HG02938 (cell line): Measurements from ENCODE around the gene KCNH2.

Experiments used
- ATAC-seq: cut with Tn5 transposase; IDR thresholded peaks from one replicate; pipeline ENCODE4 v1.9.1; 2021; ENCODE audit warnings: mild to moderate bottlenecking, moderate library complexity; ENCODE audit not compliant: unreplicated experiment

Gene KCNH2

DNA sequence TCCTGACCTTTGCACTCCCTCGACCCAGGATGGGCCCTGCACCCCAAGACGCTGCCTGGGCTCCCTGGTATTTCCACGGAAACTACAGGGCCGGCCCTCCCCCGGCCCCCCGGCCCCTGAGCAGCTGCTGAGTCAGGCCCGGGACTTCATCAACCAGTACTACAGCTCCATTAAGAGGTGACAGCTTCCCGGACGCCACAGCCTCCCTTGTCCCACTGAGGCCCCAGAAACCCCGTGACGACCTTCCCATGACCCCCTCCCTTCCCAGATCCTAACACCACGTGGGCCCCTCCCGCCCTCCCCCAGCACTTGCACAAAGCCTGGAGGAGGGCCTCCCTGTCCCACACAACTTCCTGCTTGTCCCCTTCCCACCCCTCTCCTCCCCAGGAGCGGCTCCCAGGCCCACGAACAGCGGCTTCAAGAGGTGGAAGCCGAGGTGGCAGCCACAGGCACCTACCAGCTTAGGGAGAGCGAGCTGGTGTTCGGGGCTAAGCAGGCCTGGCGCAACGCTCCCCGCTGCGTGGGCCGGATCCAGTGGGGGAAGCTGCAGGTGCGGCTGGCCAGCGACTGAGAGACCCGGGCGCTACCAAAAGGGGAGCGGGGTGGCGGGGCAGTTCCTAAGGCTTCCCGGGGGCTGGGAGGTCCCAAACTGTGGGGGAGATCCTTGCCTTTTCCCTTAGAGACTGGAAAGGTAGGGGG lies 18.4 kb upstream of the KCNH2 start:
- no peak for ATAC-seq

DNA sequence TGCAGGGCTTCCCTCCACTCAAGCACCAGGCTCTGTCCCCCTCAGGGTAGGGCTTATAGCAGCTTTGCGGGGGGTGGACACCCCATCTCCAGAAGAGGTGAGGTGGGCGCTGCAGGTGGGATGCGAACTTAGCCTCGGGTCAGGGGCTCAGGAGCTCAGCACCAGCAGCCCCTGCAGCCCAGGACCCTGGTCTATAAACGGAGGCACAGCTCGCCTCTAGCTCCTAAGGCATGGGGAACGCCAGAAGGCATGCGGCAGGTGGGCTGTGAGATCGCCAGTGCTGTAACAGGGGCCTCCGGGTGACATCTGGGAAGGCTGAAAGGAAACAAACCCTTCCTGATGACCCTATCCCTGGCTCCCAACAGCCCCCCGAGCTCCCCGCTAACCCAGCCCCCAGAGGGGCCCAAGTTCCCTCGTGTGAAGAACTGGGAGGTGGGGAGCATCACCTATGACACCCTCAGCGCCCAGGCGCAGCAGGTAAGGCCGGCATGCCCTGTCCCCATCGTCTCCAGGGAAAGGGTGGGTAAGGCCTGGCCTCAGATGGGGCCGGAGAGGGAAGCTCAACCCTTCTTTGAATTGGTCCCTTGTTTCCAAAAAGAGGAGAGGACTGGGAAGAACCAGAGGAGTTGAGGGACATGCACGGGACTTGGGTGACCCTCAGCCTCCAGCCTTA lies 16.9 kb upstream of the KCNH2 start:
- no peak for ATAC-seq

DNA sequence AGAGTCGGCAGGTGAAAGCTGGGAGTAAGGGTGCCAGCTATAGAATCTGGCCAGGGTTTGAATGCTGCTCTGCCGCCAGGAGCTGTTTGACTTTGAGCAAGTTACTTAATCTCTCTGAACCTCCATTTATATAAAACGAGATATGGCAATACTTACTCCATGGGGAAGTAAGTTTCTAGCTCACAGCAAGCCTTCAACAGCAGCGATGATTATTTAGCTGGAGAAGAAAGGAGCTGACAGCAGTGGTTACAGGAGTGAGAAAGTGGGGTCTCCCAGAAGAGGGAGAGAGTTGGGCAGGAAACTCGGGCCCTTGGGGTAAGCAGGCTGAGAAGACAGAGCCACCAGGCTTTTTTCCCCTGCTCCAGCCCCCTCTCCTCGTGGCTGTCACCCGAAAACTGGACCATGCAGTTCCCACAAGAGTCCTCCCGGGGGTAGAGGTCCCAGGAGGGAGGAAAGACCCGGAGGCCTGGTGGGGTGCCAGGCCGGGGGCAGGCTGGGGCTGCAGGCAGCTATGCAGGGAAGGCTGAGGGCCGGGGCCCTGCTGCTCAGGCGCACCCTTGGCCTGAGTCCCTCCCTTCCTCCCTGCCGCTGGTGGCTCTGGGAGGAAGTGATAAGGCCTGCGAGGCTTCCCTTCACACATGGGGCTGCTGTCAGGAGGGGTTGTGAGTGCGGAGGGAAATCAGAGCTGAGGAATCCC lies 16.2 kb upstream of the KCNH2 start:
- no peak for ATAC-seq

DNA sequence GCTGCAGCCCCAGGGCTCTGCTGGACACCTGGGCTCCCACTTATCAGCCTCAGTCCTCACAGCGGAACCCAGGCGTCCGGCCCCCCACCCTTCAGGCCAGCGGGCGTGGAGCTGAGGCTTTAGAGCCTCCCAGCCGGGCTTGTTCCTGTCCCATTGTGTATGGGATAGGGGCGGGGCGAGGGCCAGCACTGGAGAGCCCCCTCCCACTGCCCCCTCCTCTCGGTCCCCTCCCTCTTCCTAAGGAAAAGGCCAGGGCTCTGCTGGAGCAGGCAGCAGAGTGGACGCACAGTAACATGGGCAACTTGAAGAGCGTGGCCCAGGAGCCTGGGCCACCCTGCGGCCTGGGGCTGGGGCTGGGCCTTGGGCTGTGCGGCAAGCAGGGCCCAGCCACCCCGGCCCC lies 15.4 kb upstream of the KCNH2 start:
- no peak for ATAC-seq

DNA sequence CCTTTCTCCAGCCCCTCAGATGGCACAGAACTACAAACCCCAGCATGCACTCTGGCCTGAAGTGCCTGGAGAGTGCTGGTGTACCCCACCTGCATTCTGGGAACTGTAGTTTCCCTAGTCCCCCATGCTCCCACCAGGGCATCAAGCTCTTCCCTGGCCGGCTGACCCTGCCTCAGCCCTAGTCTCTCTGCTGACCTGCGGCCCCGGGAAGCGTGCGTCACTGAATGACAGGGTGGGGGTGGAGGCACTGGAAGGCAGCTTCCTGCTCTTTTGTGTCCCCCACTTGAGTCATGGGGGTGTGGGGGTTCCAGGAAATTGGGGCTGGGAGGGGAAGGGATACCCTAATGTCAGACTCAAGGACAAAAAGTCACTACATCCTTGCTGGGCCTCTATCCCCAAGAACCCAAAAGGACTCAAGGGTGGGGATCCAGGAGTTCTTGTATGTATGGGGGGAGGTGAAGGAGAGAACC lies 14.7 kb upstream of the KCNH2 start:
- peak; percentile 55 for ATAC-seq

DNA sequence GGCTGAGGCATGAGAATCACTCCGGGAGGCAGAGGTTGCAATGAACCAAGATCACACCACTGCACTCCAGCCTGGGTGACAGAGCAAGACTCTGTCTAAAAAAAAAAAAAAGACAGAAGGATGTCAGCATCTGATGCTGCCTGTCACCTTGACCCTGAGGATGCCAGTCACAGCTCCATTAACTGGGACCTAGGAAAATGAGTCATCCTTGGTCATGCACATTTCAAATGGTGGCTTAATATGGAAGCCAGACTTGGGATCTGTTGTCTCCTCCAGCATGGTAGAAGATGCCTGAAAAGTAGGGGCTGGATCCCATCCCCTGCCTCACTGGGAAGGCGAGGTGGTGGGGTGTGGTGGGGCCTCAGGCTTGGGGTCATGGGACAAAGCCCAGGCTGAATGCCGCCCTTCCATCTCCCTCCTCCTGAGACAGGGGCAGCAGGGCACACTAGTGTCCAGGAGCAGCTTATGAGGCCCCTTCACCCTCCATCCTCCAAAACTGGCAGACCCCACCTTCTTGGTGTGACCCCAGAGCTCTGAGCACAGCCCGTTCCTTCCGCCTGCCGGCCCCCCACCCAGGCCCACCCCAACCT lies 14.0 kb upstream of the KCNH2 start:
- no peak for ATAC-seq

DNA sequence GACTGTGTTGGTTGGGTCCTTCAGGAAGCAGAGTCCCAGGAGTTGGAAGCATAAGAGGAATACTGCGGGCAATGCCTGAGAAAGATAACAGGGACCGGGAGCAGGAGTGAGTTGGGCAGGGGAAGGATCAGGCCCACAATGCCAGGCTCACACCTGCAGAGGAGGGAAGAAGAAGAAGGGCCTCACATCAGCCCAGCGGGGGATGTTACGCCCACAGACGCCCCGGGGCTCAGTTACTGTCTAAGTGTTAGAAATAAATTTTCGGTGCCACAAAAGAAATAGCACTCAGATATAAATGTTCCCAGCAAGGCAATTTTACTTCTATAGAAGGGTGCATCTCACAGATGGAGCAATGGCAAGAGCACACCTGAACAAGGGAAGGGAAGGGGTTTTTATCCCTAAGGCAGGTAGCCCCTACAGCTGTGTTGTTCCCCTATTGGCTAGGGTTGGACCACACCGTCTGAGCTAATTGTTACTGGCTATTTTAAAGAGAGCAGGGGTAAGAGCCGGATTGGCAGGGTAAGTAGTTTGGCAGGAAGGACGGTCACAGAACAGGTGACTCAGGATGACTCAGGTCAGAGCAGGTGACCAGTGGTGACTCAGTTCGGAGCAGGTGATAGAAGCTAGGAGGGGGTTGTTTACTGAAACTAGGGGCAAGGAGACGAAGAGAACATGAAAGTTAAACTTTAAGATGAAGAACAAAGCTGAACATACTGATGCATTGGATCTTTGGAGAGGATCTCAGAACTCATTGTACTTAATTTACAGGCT lies 12.5 kb upstream of the KCNH2 start, which contains the start of gene NOS3:
Gene NOS3 (plus strand): TSS at position 602 of the 771 bp plus-strand sequence. CDS start 2,787 bp downstream, outside the sequence.
- no peak for ATAC-seq

DNA sequence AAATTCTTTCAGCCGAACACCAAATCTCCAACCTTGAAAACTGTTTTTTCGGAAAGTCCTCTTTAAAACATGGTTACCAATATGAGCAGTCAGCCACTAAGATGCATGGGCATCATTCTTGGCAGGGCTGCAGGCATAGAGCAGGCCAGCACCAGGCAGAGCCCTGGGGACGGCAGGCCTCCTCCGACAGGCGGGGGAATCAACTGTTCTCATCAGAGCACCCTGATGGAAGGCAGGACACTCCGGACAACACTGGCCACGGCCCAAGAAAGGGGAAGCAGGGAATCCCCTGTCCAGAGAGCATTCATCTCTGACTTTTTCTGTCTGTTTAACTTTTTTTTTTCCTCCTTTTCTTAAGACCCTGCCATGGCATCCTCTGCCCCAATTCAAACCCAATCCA lies 11.3 kb upstream of the KCNH2 start:
- no peak for ATAC-seq

DNA sequence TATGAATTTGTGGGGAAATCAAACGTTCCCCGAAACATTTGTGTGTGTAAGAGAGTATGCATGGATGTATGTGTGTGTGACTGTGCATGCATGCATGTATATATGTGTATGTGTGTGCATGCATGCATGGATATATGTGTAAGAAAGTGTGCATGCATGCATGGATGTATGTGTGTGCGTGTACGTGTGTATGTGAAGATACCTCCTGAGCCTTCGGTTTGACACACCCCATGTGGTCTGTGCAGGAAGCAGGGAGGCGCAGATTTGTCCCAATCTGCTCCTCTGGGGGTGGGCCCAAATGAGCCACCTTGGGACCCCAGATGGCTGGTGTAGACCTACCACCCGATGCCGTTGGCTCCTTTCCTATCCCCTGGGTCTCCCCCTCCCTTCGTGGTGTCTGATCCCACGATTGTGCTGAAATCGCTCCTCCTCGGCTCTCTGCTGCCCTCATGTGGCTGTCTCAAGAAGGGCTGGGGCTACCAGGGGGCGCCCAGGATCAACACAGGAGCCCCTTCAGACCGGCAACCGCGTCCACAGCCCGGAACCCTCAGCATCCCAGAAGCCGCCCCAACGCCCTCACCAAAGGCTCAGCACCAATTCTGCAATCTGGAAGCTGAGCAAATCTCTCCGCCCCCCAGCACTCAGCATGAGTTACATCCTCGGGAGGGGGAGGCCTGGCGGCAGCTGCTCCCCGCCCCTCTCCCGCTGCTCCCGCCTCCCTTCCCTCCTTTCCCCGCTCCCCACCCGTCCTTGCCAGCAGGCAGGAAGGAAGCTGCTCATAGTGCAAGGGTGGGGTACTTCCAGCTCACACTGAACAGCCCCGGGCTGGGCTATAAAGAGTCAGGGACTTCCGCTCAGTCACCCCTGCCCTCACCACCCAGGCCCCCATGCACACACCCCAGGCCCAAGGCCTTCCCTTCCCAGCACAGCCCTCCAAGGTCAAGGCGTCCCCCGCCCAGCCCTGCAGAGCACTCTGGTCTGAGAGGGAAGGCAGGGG lies 10.4 kb upstream of the KCNH2 start:
- no peak for ATAC-seq

DNA sequence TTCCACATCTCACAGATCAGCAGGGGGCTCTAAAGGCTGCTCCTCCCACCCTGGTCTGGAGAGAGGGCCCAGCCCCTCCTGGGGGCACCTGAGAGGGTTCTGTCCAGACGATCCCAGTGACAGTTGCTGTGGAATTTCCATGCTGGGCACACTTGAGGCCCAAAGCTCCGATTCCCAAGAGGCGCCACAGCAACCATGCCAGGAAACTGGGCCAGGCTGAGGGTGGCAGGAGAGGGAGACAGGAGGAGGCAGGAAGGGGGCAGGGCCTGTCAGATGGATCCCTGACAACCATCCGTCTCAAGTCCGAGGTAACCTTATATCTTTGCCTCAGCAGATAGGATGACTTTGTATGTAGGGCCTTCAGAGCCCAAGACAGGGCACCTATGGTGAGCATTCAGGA lies 8.4 kb upstream of the KCNH2 start:
- ATAC-seq, result no peak

DNA sequence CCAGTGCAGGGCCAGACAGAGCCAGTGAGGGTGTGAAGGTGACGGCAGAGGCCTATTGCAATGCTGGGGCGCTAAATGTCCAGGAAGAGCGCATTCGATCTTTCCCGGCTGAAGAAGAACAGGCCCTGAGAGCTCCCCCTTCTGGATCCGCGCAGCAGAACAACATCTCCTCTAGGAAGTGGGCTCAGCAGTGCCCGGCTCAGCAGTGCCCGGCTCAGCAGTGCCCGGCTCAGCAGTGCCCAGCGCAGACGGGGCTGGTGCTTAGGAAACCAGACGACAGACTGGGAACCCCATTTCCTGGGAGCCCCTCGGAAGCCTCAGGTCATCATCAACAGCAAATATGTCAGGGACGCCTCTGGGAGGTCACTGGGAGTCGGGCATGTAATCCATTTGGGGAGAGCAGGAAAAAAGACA lies 8.0 kb upstream of the KCNH2 start:
- ATAC-seq, result no peak

DNA sequence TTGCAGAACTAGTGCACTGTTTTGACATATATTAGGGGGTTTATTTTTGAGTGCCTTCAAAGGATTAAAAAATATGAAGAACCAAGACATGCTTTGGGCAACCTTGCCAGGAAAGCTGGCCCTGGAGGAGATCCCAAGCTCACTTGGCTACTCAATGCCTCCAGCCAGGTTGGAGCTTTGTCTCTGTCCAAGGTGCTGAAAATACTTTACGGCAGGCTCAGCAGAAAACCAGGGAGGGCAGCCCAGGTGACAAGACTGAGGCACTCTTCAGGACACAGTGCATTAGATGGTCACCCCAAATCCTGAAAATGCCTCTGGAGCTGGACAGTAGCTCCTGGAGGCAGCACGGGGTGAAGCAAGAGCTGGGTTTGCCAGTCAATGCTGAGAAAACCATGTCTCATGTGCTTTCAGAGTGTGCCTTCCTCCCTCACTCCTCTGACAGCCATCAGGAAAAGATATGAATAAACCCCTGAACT lies 5.8 kb upstream of the KCNH2 start:
- ATAC-seq, result no peak

DNA sequence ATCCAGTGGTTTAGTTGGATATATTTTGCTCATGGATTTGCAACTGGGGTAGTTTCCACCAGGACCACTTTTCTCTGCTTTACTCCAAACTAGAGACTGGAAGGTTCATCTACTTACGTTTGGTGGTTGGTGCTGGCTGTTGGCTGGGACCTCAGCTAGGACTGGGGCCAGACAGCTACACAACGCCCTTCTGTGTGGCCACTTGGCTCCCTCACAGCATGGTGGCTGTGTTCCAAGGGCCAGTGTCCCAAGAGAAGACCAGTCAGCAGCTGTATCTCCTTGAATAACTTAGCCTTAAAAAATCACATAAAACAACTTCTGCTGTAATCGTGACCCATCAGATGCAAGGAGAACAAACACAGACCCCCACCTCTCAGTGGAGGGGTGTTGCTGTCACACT lies 4.2 kb upstream of the KCNH2 start:
- no peak for ATAC-seq

DNA sequence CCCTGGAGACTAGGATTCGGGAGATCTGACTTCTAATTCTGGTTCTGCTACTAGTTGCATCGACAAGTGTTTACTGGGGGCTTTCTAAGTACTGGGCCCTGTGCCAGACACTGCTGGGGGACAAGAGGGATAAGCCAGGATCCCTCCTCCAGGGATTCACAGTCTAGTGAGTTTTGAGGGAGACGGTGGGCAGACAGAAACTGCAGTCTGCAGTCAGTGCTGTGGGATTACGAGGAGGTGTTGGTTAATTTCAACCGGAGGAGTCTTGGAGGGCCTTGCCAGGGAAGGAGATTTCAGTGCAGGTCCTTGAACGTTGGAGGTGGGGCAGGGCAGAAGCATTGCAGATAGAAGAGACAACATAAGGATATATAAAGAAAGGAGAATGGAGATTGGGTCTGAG lies 3.5 kb upstream of the KCNH2 start:
- no peak for ATAC-seq

DNA sequence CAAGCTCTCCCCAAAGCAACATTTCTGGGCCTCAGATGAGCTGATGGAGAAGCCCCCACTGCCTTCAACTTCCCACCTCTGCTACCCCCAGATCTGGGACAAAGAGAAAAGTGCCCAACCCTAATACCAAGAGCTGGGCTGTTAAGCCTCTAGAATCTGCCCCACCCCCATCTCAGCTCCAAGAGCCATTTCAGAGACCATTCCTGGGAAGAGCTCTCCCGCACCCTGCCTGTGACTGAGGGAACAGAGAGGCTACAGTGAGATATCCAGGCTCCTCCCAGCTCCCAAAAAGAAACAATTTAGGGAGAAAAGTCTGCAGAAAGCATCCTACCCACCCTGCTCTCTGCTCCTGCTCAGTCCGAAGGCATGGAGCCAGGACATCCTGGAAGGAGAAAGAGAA lies 2.5 kb upstream of the KCNH2 start:
- no peak for ATAC-seq

DNA sequence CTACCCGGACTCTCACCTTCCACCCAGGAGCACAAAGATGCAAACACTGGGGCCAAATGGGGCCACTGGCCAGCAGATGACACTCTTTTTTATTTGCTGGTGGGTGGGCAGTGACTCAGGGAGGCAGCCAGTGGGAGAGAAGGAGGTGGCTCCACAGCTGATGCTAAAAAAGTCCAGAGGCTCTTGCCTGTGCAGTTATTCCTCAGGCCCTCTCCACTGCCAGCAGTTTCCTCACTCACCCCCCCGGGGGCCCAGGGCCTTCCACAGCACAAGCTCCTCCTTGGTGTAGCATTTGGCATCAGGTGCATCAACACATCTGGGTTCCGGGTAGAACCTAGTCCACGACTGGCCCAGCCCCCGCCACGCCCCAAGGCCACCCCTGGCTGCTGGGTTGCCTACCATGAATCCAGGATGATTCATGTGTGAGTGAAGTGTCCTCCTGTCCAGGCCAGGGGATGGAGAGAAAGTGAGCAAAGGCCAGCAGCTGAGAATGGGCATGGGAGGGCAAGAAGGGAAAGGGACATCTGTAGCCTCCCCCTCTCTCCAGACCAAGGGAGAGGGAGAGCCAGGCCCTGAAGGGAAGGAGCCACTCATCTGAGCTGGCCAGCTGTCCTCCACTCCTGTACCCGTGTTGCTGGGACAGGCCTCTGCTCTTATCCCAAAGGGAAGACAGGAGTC lies 1.7 kb upstream of the KCNH2 start:
- no peak for ATAC-seq

DNA sequence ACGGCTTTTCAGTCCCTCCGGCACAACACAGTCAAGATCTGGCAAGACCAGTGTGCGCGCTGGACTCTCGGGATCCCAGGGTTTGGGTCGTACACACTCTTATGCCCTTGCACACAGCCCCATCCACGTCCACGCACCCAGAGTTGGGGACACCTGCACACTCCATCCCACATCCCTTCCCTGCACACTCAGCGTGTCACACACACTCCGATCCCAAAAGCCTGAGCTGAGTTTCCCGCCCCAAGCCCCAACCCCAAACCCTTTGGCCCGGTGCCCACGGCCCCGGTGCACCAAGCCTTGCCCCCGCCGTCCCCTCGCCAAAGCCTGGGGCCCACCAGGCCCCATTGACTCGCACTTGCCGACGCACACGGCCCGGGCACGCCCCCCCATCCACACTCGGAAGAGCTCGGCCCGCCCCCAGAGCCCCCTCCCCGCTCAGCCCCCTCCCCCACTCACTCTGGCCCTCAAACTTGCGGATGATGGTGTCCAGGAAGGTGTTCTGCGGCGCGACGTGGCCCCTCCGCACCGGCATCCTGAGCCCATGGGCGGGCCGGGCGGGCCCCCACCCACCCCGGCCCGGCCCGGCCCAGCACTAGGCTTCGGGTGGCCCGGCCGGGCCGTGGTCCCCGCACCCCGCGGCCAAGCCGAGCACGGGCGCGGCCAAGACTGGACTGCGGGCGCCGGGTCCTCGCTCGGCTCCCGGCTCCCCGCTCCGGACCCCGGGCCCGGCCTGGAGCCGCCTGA lies 567 bp downstream of the KCNH2 start:
- no peak for ATAC-seq
